Measurements from ENCODE around the gene ADIPOQ. TPM values are rescaled to one million over a fixed set of nuclear protein-coding genes. Genes with fewer than 3 reads are reported as not detected.
A peak's percentile ranks its signal among the peaks of the same experiment; 100 is the strongest.

ADIPOQ gene
- total RNA-seq, 1 experiment from 2014 or later, result not detected

GRCh38 chr3:186825294-186825821, 17.2 kb upstream of the ADIPOQ start:
- ATAC-seq, result no peak
- Histone ChIP-seq H3K9me2 (replicated peaks; ENCODE audit: low read length) (no peaks in the 10 kb centered on the region), H4K20me1 (ENCODE audit: low read length) (no peaks in the 10 kb centered on the region), H3K9ac (ENCODE audit: low read length) (no peak overlapping the region), H3K36me3 (ENCODE audit: low read depth, low read length) (no peaks in the 10 kb centered on the region), H3K27me3 (ENCODE audit: low read length) (peaks cover 25% of the 10 kb centered on the region), H3K27ac (ENCODE audit: low read length) (no peak overlapping the region), H3K79me2 (ENCODE audit: low read length) (peaks cover 7% of the 10 kb centered on the region; the same call in 1 of the 2 replicates), H3F3A (ENCODE audit: low read length, unreplicated experiment) (no peaks in the 10 kb centered on the region), H3K9me3 (ENCODE audit: low read length) (no peaks in the 10 kb centered on the region), H3K4me2 (ENCODE audit: low read length) (no peak overlapping the region), H3K4me1 (ENCODE audit: insufficient read depth, low read length) (peaks cover 9% of the 10 kb centered on the region; the same call in 1 of the 2 replicates), H2AFZ (ENCODE audit: low read length) (no peak overlapping the region), H3K4me3 (ENCODE audit: low read length) (no peak overlapping the region)
- intact Hi-C loops (cut with micrococcal nuclease), result no loop called here
- BruUV-seq (replicated peaks), result no TSS peak
- TF ChIP-seq CTCF (conservative IDR thresholded peaks at IDR 0.05; ENCODE audit: low read depth, low read length), result no peak
- no peak for DNase-seq
- ChIA-PET CTCF (no interaction called here), POLR2A (ENCODE audit: unreplicated experiment) (no interaction called here)

GRCh38 chr3:186825872-186826409, 16.6 kb upstream of the ADIPOQ start:
- no peak overlapping the region for H2AFZ ChIP-seq (ENCODE audit: low read length)
- no peaks in the 10 kb centered on the region for H4K20me1 ChIP-seq (ENCODE audit: low read length)
- ATAC-seq, result no peak
- intact Hi-C loops (cut with micrococcal nuclease), result no loop called here
- TF ChIP-seq EZH2phosphoT487 (IDR thresholded peaks at IDR 0.05; ENCODE audit: borderline replicate concordance, low read length) (no peak), CTCF (conservative IDR thresholded peaks at IDR 0.05; ENCODE audit: low read depth, low read length) (no peak), EZH2 (IDR thresholded peaks at IDR 0.05; ENCODE audit: low read length, unreplicated experiment) (no peak)
- H3K4me3 ChIP-seq (ENCODE audit: low read length), result peak overlapping the region; percentile 91; the same call in 1 of the 2 replicates
- no peaks in the 10 kb centered on the region for H3K9me3 ChIP-seq (ENCODE audit: low read length)
- peaks cover 9% of the 10 kb centered on the region; the same call in 1 of the 2 replicates for H3K4me1 ChIP-seq (ENCODE audit: insufficient read depth, low read length)
- no peaks in the 10 kb centered on the region for H3F3A ChIP-seq (ENCODE audit: low read length, unreplicated experiment)
- H3K36me3 ChIP-seq (ENCODE audit: low read depth, low read length), result no peaks in the 10 kb centered on the region
- peaks cover 31% of the 10 kb centered on the region for H3K27me3 ChIP-seq (ENCODE audit: low read length)
- H3K9me2 ChIP-seq (replicated peaks; ENCODE audit: low read length), result no peaks in the 10 kb centered on the region
- H3K4me2 ChIP-seq (ENCODE audit: low read length), result peak overlapping the region; percentile 99
- DNase-seq, result no peak
- no peak overlapping the region for H3K27ac ChIP-seq (ENCODE audit: low read length)
- BruUV-seq (replicated peaks), result TSS peak; percentile 73
- ChIA-PET POLR2A (ENCODE audit: unreplicated experiment) (no interaction called here), CTCF (no interaction called here)
- peaks cover 7% of the 10 kb centered on the region; the same call in 1 of the 2 replicates for H3K79me2 ChIP-seq (ENCODE audit: low read length)
- H3K9ac ChIP-seq (ENCODE audit: low read length), result no peak overlapping the region

- Histone ChIP-seq H3K9ac (ENCODE audit: low read length) (peak overlapping the region; percentile 92; the same call in 1 of the 2 replicates), H3K9me2 (replicated peaks; ENCODE audit: low read length) (no peaks in the 10 kb centered on the region), H4K20me1 (ENCODE audit: low read length) (no peaks in the 10 kb centered on the region), H3K36me3 (ENCODE audit: low read depth, low read length) (no peaks in the 10 kb centered on the region), H3K4me3 (ENCODE audit: low read length) (peak overlapping the region; percentile 91), H3K27me3 (ENCODE audit: low read length) (peaks cover 32% of the 10 kb centered on the region), H3K9me3 (ENCODE audit: low read length) (no peaks in the 10 kb centered on the region), H3K79me2 (ENCODE audit: low read length) (peaks cover 7% of the 10 kb centered on the region; the same call in 1 of the 2 replicates), H3K27ac (ENCODE audit: low read length) (no peak overlapping the region), H3F3A (ENCODE audit: low read length, unreplicated experiment) (no peaks in the 10 kb centered on the region), H2AFZ (ENCODE audit: low read length) (peak overlapping the region; percentile 95; the same call in 1 of the 2 replicates), H3K4me2 (ENCODE audit: low read length) (peak overlapping the region; percentile 99), H3K4me1 (ENCODE audit: insufficient read depth, low read length) (peaks cover 9% of the 10 kb centered on the region; the same call in 1 of the 2 replicates)
- BruUV-seq (replicated peaks), result no TSS peak
- POLR2A ChIA-PET (ENCODE audit: unreplicated experiment), result no interaction called here
- DNase-seq (no peak), ATAC-seq (peak; percentile 21)
- no peak for TF ChIP-seq EZH2 (IDR thresholded peaks at IDR 0.05; ENCODE audit: low read length, unreplicated experiment)
- intact Hi-C loops (cut with micrococcal nuclease), result no loop called here
- CTCF ChIA-PET, result no interaction called here
Observed at GRCh38 chr3:186826410-186826975, 16.0 kb upstream of the ADIPOQ start.
